Cardiac septum (tissue), 1 donor: ENCODE results near the gene SLC22A12. TPM values are rescaled to one million over a fixed set of nuclear protein-coding genes. Genes with fewer than 3 reads are reported as not detected.

Experiments
- DNase-seq: peaks from one replicate; pipeline ENCODE4 v3.0.0-alpha.2; 2020; ENCODE audit warnings: low spot score
- intact Hi-C: fragments of 100-400 bp; cut with DNase I; formaldehyde crosslinking; loops from one replicate; pipeline ENCODE4 v1.14.0; 2022
- total RNA-seq: library from RNA; stranded (reverse); fragmentation: NEBNext Ultra II Directional; extraction: Animal tissue kit (Norgen Biotek cat#: 25700); gene quantifications from one replicate; pipeline ENCODE4 v1.2.1, GENCODE V29; 2021
- donor health status: DM: no; HTN: no; CAD: no.

The SLC22A12 gene
- total RNA-seq, 1 donor from 2014 or later = not detected

DNA sequence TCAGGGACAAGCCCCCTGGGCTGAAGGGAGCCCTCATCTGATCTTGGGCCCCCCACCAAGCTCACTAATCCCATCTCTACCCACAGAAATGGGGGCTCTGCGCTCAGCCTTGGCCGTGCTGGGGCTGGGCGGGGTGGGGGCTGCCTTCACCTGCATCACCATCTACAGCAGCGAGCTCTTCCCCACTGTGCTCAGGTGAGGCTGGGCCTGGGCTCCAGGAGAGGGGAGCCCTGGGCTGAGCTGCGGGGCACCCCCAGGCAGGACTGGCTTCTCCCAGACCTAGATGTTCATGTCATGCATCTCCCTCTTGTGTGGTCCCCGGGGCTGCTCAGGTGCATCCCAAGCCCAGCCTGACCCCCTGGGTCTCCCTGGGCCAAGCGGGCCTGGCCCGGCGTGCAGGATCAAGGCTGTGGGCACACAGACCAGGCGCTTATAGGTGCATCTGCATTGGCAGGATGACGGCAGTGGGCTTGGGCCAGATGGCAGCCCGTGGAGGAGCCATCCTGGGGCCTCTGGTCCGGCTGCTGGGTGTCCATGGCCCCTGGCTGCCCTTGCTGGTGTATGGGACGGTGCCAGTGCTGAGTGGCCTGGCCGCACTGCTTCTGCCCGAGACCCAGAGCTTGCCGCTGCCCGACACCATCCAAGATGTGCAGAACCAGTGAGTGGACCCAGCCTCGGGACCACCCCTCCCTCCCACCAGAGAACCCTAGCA, 9.4 kb downstream of the SLC22A12 start:
- intact Hi-C loops = no loop called here

DNA sequence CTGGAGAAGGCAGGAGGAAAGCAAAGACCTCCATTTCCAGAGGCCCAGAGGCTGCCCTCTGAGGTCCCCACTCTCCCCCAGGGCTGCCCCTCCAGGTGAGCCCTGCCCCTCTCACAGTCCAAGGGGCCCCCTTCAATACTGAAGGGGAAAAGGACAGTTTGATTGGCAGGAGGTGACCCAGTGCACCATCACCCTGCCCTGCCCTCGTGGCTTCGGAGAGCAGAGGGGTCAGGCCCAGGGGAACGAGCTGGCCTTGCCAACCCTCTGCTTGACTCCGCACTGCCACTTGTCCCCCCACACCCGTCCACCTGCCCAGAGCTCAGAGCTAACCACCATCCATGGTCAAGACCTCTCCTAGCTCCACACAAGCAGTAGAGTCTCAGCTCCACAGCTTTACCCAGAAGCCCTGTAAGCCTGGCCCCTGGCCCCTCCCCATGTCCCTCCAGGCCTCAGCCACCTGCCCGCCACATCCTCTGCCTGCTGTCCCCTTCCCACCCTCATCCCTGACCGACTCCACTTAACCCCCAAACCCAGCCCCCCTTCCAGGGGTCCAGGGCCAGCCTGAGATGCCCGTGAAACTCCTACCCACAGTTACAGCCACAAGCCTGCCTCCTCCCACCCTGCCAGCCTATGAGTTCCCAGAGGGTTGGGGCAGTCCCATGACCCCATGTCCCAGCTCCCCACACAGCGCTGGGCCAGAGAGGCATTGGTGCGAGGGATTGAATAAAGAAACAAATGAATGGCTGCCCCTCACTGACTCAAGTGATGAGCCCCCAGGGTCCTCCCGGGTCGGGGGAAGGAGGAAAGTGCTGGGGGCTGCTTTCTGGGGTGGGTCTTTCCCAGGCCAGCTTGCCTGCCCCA, 10.8 kb downstream of the SLC22A12 start:
- intact Hi-C loops = no loop called here
- DNase-seq = no peak

More for the DNA sequence above, 9.4 kb downstream of the SLC22A12 start:
- DNase-seq = no peak

DNA sequence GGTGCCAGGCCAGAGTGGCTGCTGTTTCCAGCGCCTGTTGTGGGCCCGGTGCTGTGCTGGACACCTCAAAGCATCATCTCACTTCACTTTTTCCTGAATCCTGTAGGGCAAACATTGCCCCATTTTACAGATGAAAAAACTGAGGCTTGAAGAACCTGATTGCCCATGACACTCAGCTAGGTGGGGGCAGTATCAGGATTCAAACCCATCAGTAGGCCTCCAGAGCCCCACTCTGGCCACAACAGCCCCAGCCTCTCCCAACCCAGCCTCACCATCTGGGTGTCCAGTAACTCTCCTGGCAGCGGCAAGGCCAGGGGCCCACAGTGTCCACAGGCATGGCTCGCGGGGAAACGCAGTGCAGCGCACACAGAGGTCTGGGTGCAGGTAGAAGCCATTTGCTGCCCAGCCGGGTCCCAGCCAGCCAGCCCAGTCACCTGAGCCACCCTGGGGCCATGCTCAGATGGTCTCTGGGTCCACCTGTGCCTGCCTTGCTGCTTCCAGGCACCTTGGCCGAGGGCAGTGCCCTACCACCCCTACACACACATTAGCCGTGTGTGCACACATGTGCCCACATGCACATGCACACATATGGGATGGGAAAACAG, 11.5 kb downstream of the SLC22A12 start:
- intact Hi-C loops = no loop called here
- DNase-seq = no peak

DNA sequence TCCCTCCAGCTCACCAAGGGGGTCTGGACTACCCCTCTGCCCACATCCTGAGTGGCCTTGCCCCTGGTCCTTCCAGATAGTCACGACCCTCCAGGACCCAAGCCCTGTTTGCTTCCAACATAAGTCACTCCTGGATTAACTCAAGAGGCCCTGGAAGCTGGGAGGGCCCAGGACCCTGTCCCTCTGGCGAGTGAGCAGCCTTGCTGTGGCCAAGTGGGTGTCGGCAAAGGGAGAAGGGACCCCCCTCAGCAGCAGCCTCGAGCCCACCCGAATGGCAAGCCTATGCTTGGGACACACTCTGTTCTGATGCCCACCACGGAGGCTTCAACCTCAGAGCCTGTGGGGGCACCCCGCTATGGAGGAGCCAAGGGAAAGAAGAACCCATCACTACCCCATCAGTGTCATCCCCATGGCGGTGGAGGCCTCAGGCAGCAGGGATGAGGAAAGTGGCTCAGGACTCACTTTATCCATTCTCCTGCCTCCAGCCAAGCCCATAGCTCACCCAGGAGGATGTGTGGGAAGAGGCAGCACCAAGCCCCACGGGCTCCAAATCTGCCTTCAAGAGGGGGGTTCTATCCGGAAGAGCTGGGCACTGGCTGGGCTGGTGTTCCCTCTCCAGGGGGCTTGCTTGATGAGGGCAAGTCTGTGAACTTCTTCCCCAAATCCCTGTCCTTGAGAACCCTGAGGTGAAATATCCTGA, 12.5 kb downstream of the SLC22A12 start:
- intact Hi-C loops = no loop called here
- no peak for DNase-seq

DNA sequence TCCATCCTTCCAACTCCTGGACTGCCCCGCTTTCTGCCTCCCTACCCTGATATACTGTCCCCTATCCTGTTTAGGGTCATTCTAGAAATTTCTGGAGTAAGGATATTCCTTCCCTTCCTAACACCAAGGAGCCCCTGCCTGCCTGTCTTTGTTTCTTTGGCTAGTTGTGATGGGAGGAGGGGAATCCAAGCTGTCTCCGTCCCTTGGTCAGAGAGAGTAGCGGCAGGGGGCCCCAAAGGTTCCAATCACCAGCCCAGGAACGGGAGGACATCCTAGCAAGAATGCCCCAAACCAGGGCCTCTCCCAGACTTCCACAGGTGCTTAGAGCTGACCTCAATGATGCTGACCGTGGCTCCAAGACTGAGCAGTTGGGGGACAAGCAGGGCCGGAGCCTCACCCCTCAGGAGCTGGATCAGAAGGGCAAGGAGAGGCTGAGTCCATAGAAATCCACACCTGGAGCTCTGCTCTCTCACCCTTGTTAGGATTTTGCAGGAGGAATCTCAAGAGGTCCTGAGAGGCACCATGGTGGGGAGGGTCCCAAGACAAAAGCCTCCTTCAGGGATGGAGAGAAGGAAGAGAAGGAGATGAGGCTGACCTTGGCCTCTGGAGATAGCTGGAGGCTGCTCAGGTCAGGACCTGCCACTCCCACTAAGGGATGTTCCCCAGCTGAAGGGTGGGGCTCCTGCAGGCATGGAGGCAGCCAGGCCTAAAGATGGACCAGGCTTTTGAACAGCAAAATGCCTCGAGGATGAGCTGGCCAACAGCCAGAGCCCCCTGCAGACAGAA, 13.6 kb downstream of the SLC22A12 start:
- intact Hi-C loops = no loop called here
- DNase-seq = no peak

DNA sequence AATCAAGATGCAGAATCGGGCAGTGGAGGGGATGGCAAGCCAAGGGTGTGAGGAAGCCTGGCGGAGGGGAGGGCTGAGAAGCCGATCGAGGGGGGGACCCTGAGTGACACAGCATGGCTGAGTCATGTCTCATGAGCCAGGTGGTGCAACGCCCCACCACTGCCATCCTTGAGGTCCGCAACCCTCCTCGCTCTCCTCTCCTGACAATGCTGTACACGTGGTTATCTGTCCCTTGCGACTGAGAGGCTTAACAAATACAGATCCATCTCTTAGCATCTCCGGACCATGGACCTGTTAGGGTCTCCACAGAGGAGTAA, 14.2 kb downstream of the SLC22A12 start:
- DNase-seq = no peak
- intact Hi-C loops = no loop called here

DNA sequence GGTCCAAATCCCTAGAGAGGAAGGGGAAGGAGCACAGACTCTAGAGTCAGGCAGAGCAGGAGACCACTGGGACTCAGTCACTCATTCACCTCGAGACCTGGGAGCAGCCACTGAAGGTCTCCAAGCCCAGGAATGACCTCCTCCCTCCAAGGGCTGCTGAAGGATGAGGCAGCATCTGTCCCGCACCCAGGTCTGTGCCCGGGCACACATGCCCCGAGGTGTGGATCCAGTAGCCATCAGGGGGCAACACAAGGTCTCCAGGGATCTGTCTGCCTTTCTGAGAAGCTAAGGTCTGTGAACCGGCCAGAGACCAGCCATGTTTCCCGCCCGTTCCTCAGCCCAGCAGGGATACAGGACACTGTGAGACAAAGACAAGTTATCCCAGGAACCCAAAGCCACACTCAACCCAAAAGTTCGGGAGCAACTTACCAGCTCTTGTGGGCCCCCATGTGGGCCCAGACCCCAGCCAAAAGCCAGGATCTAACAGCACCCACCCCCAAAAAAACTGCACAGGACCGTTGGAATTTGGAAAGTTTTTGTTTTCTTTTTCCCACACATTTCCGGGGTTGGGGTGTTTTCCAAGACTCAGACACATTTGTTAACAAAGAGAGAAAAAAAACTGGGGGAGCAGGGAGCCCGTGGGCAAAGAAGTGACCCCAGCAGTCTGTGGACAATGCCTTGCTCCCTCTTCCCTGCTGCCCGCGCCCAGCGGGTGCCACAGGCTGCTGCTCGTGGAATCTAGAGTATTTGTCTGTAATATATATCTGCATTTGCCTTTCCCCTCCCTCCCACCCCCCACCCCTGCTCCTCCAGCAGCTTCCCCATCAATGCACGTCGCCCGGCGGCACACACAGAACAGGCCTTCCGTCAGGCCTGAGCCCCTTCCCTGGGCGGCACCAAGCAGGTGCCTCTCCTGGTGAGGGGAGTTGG, 14.9 kb downstream of the SLC22A12 start:
- intact Hi-C loops = no loop called here
- no peak for DNase-seq

DNA sequence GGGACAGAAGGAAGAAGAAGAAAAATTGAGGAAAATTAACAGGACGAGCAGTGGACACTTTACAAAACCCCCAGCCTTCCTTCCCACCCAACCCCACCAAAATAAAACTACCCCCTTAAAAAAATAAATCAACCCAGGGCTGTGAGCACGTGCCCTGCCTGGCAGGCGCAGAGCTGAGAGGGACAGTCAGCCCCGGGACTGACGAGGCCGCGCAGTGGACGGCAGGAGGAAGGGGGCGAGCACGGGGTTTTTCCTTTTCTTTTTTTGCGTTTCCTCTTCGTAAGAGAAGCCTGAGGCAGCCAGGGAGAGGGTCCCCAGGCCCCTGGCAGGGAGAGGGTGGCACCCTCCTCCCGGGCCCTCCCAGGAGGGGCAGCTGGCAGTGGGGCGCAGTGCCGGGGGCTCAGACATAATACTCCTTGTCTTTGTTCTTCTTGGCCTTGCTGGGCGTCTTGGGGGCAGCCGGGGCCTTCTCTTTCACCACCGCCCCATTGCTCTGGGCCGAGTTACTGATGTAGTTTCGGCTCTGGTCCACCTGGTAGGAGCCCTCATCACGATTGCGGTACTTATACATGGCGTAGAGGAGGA, 15.9 kb downstream of the SLC22A12 start:
- DNase-seq = no peak
- intact Hi-C loops = no loop called here

DNA sequence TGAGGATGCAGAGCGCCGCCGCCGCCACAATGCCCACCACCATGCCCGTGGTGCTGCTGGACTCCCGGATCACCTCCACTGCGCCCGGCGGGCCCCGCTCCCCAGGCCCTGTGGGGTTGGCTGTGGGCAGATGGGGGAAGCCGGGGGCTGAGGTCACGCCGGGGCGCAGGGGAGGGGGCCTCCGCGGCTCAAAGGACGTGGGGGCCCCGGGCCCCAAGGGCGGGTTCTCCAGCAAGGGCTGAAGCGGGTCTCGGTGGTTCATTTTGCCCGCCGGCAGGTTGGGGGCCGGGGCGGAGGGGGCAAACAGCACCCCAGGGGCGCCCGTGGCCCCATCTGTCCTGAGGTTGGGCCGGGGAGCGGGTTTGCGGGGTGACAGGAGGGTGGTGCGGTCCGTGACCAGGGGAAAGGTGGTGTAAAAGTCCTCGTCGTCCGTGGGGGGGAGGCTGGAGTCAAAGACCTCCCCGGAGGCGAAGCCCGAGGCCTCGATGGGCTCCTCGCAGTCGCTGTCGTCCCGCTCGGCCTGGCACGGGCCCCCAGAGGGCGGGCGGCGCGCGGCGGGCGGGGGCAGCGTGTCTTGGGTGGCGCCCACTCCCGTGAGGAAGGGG, 16.5 kb downstream of the SLC22A12 start:
- DNase-seq = no peak
- intact Hi-C loops = no loop called here

DNA sequence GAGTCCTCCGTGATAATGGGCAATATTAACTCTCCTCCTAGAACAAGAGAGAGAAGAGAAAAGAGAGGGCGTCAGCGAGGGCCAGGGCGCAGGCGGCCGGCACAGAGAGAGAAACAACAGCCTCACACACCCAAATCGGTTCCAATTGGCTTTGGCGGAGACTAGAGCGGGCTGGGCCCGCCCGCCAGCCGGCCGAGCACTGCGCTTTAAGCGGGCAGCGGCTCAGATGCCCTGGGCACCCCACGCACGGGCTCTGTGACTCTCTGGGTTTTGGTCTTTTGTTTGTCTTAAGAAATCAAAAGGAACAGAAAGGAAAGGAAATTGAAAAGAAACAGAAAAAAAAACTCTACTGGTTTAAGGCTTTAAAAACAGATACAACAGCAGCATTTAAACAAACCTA, 17.0 kb downstream of the SLC22A12 start:
- intact Hi-C loops = no loop called here
- DNase-seq = no peak

DNA sequence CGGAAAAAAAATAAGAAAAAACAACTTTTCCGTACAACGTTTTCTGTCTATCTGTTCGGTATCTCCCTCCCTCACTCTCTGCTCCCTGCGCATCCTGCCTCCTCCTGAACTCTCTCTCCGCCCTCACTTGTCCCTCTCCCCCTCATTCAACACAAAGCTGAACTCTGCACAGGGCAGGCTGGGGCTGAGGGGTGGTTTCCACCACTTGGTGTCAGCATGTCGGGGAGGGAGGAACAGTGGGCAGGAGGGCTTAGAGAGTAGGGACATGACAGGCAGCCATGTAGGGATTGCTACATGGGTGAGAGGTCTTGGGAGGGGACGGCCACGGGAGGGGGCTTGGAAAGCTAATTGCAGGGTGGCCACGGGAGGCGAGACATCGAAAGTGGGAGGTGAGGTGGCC, 17.6 kb downstream of the SLC22A12 start:
- DNase-seq = no peak
- intact Hi-C loops = no loop called here

DNA sequence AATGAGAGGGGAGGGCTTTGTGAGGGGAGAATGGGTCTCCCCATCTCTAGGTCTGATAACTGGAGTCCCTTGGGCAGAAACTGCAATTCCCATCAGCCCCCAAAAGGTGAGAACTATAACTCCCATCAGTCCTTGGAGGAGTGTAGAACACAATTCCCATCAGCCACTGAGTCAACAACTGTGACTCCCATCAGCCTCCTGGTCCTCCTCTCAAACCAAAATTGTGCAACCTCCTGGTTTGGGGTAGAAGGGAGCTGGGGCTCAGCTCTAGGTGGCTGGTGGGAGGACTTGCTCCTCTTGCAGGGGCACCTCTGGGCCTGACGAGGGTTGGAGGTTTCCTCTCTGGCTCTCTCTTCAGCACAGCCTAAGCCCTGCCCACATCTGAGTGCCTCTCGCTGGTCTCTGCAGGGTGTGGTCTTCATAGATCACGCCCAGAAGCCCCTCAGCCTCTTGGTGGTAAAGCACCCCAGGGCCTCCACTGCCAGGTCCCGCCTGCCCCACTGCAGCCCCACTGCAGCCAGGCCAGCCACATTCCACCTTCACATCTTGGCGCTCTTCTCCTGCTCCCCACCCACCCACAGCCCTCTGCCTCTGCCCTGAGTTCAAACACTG, 18.5 kb downstream of the SLC22A12 start:
- no peak for DNase-seq
- intact Hi-C loops = no loop called here

DNA sequence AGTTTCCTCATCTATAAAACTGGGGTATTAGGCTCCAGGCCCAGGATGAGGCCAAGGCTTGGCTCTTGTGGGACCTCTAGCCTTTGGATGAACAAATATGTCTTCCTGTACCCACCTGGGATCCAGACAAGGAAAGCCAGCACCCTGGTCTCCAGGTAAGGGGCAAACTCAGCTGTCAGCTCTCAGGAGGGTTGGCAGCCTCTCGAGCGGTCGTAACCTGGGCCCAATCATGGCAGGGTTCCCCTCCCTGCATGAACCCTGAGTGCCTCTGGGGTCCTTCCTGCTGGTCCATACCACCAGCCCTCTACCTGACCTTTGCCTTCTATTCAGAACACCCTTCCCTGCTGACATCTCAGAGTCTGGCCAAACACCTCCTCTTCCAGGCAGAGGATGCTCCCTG, 19.6 kb downstream of the SLC22A12 start:
- no peak for DNase-seq
- intact Hi-C loops = no loop called here

DNA sequence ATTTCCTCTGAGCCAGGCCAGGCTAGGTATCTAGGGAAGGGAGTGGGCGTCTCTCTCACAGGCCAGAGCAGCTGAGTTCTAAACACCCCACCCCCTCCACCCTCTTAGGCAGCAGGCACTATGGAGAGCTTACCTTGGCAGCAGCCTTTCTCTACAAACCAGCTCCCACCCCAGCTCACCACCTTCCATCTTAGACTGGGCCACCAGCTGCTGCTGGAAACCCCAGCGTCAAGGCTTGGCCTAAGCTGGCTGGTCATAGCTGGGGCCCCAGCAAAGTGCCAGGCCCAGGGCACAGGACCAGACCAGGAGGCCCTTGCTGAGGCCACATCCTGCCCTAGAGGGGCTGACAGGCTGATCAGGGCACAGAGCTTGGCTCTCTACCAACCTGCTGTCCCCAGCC, 20.2 kb downstream of the SLC22A12 start:
- DNase-seq = no peak
- intact Hi-C loops = no loop called here

DNA sequence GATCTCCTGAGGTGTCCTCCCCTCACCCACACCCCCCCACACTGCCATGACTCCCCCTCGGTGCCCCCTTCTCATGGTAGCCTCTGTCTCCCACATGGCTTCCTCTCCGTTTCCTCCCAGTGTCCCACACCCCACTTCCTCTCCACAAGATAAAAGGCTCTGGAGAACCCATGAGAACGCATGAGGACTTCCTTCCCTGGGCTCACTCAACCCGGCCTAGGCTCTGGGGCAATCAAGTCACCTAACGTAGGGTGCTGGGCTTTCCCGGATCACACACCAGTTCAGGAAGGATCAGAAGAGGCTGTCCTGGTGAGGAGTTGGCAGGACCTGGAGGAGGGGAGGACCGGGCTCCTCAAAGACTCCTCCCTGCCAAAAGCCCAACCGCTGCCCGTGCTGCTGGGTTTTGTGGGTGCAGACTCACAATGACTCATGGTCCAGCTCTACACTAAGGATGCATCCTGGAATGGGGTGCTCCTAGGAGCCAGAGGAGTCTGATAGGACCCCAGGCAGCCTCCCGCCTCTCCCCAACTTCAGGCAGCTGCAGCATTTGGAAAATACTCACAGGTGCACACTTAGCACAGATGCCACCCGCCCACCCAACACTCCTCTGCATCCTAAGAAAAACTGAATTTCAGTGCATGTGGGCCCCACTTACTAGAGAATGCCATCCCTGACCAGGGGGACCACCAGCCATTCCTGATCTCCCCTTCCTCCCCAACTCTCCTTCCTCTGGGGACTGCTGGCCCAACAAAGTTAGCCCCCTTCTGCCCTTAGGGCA, 21.0 kb downstream of the SLC22A12 start:
- intact Hi-C loops = no loop called here
- no peak for DNase-seq

DNA sequence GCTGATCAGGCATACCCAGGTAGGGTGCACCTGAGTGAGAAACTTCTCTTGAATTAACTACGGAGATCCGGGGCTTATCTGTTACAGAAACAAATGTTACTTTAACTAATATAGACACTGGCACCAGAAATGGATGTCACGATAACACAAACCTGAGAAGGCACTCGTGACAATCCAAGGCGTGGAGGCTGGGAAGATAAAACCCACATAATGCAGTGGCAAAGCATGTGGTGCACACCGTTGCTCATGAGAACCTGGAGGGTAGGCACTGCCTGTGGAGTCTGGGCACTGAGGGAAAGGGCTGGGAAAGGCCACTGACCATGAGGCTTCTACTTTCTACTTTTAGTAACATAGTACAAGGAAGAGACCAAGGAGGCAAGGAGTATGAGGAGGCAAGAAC, 22.6 kb downstream of the SLC22A12 start:
- no peak for DNase-seq
- intact Hi-C loops = no loop called here

DNA sequence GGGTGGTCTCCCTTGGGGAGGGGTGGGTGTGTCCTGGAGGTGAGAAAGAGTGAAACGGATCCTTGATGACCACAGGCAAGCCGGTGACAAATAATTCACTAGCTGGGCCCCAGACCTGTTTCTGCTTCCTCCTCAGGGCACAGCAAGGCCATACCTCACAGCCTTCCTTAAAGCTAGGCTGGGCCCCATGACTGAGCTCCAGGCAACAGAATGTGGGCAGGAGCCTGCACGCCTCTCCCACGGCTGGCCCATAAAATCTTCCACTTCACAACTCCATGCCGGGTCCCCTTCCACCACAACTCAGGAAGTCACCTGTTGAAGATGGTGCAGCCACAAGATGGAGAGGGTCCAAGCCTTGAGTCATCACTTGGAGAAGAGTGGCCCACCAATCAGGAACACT, 23.9 kb downstream of the SLC22A12 start:
- intact Hi-C loops = no loop called here
- no peak for DNase-seq
